Right renal cortex interstitium (tissue), 3 donors: ENCODE data around the gene SDHAF2. TPM values are rescaled to one million over a fixed set of nuclear protein-coding genes. Genes with fewer than 3 reads are reported as not detected.
"Not testable (repeated sequence)": the region's sequence is repeated elsewhere in the genome, so short reads cannot be mapped to it uniquely, and the experiment has no call there.

Experiments used
- DNase-seq, 3 donors: peaks; one replicate each; pipeline ENCODE4 v3.0.0-alpha.2; 2013; ENCODE audit warnings: low read depth in 3 of 3, low spot score in 2 of 3
- polyA plus RNA-seq, 3 donors: library from polyadenylated mRNA; unstranded; fragments of 120-200 nt; gene quantifications; one replicate each; pipeline ENCODE4 v1.2.1, GENCODE V29; 2013; ENCODE audit not compliant: insufficient read length in 3 of 3

SDHAF2 gene
- polyA plus RNA-seq: 10 to 100 TPM; 40.5 to 47.4 (median 45.1) TPM

- DNase-seq: peak; percentile 79 to 87 (median 81)
Observed at GRCh38 chr11:61429691-61430582, at the start of gene SDHAF2, which contains the start of gene CPSF7. Gene SDHAF2, plus strand, starts transcription at chr11:61430124. Its CDS starts 23 bp downstream, at chr11:61430147. Gene CPSF7, minus strand, starts transcription at chr11:61429975. Its CDS starts 740 bp downstream, at chr11:61429235.

DNA sequence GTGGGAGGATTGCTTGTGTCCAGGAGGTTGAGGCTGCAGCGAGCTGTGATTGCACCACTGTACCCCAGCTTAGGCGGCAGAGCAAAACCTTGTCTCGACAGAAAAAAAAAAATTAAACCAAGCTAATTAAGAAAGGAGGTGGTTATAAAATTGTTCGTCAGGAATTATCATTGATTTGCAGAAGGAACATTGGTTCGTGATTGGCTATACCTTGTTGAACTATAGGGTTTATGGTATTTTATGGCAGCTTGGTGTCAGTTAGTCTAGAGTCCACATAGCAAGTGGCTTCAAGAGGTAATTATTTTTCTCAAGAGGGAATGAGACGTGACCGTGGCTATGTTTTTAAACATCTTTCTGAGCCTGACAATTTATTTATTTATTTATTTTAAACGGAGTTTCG, 49.0 kb upstream of the SDHAF2 start:
- no peak for DNase-seq

- DNase-seq: not testable (repeated sequence)
Observed at GRCh38 chr11:61383859-61384258, 46.1 kb upstream of the SDHAF2 start.

DNA sequence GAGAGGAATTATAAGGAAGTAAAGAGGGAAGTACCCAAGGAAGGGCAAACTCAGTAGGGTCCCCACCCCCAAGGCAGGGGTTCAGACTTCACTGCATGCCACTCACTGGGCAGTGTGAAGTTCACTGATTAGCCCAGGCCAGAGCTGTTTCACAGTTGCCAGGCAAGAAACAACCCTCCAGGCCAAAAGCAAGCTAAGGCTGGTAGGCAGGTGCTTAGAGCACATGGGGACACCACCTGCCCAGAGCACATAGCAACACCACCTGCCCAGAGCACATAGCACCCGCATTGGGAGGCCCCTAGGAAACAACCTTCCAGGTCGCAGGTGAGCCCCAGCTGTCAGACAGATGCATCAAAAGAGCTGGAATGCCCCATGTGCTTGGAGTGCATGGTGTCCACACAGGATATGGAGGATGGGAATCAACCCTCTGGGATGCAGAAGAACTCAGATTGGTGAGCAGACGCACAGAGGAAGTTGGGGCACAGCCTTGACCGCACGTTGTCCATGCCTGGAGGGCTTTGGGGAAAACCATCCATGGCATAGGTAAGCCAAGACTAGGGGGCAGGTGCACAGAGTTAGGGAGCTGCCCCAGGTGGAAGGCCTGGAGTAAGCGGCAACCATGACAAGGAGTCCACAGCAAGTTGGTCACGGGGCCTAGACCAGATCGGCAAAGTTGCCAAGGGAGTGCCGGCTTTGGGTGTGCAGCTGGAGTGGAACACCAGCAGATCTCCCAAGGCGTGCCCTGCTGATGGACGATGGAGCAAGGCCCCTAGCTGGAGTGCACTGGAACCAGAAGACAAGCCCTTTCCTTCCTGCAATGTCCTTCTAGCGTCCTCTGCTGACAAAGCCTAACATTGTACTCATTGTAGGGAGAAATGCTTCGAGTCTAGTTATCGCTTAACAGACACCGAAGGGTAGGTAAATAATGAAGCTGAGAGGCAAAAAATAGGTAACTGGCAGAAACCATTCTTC, 45.4 kb upstream of the SDHAF2 start:
- DNase-seq: no peak

DNA sequence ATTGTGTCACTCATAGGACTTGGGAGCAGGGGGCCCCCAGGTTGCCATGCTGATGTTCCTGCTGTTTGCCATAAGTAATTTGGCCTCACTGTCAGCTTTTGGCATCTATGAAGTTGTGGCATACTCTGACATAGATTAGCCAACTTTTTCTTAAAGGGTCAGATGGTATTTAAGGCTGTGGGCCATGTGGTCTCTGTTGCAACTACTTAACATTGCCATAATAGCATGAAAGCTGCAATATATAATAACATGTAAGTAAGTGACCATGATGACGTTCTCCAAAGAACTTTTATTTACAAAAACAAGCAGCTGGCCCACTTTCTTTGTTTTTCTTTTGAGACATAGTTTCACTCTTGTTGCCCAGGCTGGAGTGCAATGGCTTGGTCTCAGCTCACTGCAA, 39.8 kb upstream of the SDHAF2 start:
- DNase-seq: no peak

GRCh38 chr11:61392981-61393595, 36.8 kb upstream of the SDHAF2 start:
- DNase-seq: peak in 1 of 3 donors; percentile 20

DNA sequence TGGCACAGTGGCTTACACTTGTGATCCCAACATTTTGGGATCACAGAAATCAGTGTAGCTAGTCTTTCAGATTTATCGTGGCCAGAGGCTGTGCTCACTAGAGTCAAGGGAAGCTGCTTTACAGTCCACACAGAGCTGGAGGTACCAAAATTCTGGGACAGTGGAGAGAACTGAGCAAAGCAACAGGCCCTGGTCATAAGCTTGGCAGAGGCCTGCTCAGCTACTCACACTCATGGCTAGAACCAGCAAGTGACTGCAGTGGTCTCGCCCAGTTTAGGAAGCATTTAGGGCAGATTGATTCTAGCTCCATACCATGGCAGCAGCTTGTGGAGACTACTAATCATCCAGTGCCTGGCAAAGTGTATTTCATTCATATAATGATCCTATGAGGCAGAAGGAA, 28.8 kb upstream of the SDHAF2 start:
- DNase-seq: no peak

DNA sequence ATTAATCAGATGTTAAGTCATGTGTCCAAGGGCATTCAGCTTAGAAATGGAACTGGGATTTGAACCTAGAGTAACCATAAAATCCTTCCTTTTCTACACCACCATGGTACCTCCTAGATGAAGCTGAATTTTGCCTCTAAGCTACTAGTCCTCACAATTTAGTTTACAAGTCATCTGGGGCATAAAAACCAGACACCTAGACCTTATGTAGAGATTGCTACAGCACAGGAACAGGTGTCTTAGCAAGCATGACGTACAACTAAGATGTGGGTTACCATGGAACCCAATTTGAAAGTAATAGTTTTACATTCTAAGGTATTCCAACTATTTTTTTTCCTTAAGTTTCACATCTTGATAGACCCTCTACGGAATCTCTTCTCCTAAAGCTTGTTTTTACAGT, 28.4 kb upstream of the SDHAF2 start:
- DNase-seq: no peak

DNA sequence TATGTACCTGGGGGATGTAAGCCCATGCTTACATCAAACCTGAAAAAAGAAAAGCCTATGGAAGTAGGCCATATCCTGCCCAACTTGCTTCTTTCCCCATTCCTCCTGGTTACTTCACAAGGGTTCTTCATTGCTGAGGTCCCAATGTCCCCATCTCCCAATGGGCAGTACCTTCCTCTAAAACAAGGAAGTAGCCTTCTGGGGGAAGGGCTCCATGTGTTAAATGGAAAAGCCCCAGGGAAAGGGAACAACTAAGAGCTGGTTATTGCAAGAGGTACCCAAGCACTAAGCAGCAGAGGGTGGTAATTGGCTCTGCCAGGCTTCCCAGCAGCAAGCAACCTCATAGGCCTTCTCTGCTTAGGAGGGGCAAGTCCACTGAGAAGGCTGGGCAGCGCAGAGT, 26.3 kb upstream of the SDHAF2 start:
- DNase-seq: no peak

DNA sequence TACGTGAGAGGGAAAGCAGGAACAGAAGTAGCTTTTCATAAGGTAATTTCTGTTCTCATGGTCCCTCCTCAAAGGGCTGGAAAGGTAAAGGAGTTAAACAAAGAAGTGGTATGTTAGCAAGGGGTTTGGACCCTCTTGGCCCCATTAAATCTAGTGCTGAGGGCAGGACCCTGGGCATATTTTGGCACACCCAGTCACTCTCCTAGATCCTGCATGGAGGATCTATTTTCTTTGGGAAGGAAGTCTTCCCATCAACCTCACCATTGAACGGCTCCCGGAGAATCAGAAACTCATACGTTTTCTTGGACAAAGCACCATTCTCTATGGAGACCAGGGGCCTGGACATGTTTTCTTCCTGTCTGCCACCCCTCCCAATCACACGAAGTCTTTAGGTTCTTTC, 25.8 kb upstream of the SDHAF2 start:
- no peak for DNase-seq

DNA sequence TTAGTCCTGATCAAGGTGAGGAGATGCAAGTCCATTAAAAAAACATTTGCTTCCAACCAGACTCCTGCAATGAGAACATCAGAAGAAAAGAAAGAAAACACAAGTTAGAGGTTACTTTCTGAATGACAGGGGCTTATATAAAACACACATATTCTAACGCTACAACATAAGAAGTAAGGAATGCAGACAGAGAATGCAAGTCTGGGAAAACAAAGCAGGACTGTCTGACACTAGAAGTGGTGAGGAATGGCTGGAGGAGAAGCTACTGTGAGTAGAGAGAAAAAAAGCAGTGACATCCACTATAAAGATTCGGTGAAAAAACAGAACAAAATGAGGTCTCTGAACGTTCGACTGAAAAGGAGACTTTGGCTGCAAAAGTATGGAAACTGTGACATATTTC, 25.3 kb upstream of the SDHAF2 start:
- DNase-seq: no peak

- DNase-seq: no peak
Observed at GRCh38 chr11:61406067-61406466, 23.9 kb upstream of the SDHAF2 start.

DNA sequence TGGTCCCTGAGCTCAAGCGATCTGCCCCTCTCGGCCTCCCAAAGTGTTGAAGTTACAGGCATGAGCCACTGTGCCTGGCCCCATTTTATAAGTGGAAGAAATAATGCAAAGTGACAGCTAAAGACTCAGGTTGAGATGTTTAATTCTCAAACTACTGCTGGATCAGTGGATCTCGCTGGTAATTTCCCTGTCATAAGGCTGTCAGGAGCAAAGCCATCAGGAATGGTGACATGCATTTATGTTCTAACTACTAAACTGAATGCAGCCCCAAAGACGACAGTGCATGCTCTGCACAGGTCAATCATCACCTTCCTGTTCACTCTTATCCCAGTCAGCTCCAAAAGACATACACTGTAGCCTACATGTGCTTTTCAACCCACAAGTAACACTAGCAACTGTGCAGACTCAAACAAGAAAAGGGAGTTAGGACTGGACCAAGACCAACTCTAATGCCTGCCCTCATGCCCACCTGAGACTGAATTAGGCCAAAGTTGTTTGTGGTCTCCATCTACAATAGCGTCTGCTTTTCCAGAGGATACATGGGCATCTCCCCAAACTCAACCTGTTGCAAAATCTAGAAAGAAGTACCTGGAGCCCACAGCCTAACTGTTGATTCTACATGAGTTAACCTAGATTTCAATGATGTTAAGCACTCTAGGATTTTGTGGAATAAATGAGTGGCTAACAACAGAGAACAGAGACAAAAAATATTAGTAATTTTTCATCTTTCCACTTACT, 22.8 kb upstream of the SDHAF2 start:
- DNase-seq: no peak

DNA sequence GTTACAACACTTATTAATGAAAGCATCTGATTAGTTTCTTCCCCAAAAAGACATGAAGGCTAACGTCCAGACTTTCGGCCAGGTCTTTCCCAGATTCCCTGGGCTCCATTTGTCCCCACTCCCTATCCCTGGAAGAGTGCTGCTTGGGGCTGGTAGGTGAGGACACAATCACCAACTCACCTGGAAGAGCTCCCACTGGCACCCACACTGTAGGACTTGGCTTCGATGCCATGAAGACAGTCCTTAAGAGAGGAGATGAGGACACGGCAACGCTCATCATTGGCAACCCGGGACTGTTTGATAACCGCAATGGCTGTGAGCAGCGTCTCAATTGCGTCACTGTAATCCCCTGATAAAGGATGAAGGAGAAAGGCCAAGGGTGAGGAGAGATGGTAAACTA, 18.3 kb upstream of the SDHAF2 start:
- no peak for DNase-seq

DNA sequence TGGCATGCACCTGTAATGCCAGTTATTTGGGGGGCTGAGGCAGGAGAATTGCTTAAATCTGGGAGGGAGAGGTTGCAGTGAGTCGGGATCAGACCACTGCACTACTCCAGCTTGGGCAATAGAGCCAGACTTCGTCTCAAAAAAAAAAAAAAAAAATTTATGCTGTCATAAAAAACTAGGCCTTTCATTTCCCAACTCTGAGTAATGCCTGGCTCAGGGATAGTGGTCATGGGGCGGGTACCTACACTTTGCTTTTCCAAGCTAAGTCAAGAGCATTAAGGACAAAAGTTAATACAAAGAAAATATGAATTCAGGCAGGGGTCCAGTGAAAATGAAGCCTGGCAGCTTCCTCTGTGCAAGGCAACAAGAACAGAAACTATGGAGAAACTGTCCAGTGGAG, 16.4 kb upstream of the SDHAF2 start:
- DNase-seq: no peak

DNA sequence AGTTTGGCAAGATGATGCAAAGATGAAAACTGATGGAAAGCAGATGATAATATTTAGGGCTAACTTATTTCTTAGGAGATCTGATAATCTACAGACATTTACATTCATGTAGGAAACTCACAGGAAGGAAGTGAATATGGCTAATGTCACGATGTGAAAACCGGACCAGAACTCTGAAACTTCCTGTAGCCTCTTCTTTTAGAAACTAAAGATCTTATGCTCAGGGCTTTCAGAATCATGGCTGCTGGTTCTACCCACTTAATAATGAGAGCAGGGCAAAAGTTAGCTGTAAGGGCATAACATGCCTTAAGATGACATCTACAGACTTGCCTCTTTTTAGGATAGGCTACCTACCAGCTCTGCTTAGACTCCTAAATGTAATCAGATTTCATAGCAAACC, 15.4 kb upstream of the SDHAF2 start:
- DNase-seq: no peak

GRCh38 chr11:61415381-61415780, 14.5 kb upstream of the SDHAF2 start:
- DNase-seq: no peak

GRCh38 chr11:61416941-61417340, 13.0 kb upstream of the SDHAF2 start:
- no peak for DNase-seq

- no peak for DNase-seq
Observed at GRCh38 chr11:61417670-61418069, 12.3 kb upstream of the SDHAF2 start.

- DNase-seq: no peak
Observed at GRCh38 chr11:61418136-61418535, 11.8 kb upstream of the SDHAF2 start.
